K562 (cell line): ENCODE data around the gene ITGA11. TPM values are rescaled to one million over a fixed set of nuclear protein-coding genes. Genes with fewer than 3 reads are reported as not detected.

Source experiments
- ATAC-seq: fragments of 200-7000 bp; cut with Tn5 transposase; 3 replicates; pipeline ENCODE4 v1.9.1; 2020; ENCODE audit warnings: moderate library complexity
- BruUV-seq: library from RNA; stranded (reverse); fragments of 400-500 nt; replicated peaks from 2 replicates; lab custom pipeline; 2021; lab: Mats Ljungman, UMichigan
- CTCF ChIA-PET: fragments of 300-600 bp; formaldehyde crosslinking; extraction: SDS; loops from one replicate; lab custom pipeline; 2021; ENCODE audit warnings: low intra/inter-chr PET ratio; lab: Yijun Ruan, JAX
- POLR2A ChIA-PET: fragments of 300-600, 350-650 bp; sonication (Branson Sonifier 250); formaldehyde crosslinking; extraction: SDS; loops from one replicate; lab custom pipeline; 2021; ENCODE audit warnings: antibody characterized with exemption, inconsistent platforms; lab: Yijun Ruan, JAX
- DNase-seq, 4 experiments: peaks; one replicate each; pipeline versions ENCODE4 v3.0.0 to v3.0.0-alpha.2; 2011 to 2018; ENCODE audit warnings: low spot score in 3 of 4, mixed read lengths in 3 of 4; ENCODE audit errors: extremely low read depth in 1 of 4
- FAIRE-seq: peaks from 2 replicates; lab custom pipeline; 2011; peaks lifted over from hg19 to GRCh38; lab: Jason Lieb, UNC
- H2AFZ ChIP-seq: 2 replicates; pipeline ENCODE4 v1.6.0; 2011; ENCODE audit warnings: low read depth, low read length, control low read depth, inconsistent platforms
- H3K27ac ChIP-seq: fragments of 200-600 bp; 3 replicates; pipeline ENCODE4 v1.8.0; 2011; ENCODE audit warnings: low read depth, mild to moderate bottlenecking, control low read depth, inconsistent platforms, low read length, moderate library complexity, mixed read lengths; ENCODE audit errors: extremely low read depth
- H3K27me3 ChIP-seq, 2 experiments: fragments of 300-600 bp in 1 of 2; 2 replicates in 1 of 2; 3 replicates in 1 of 2; pipeline versions ENCODE4 v1.6.0 to v1.8.0; 2011; ENCODE audit warnings: inconsistent platforms in 2 of 2, low read length in 2 of 2, mild to moderate bottlenecking in 1 of 2, mixed read lengths in 1 of 2, moderate library complexity in 1 of 2; ENCODE audit not compliant: control insufficient read depth in 2 of 2, insufficient read depth in 2 of 2
- H3K36me3 ChIP-seq: fragments of 300-600 bp; 3 replicates; pipeline ENCODE4 v1.8.0; 2011; ENCODE audit warnings: mild to moderate bottlenecking, low read length, inconsistent platforms; ENCODE audit not compliant: control insufficient read depth, insufficient read depth
- H3K4me1 ChIP-seq, 2 experiments: fragments of 200-600 bp in 1 of 2; replicated peaks in 1 of 2; 2 replicates in 1 of 2; 3 replicates in 1 of 2; pipeline versions ENCODE4 v1.5.1 to v1.8.0; 2011; ENCODE audit warnings: inconsistent platforms in 2 of 2, low read length in 2 of 2, mild to moderate bottlenecking in 1 of 2, mixed read lengths in 1 of 2, moderate library complexity in 1 of 2; ENCODE audit not compliant: control insufficient read depth in 2 of 2, insufficient read depth in 2 of 2
- H3K4me2 ChIP-seq: 2 replicates; pipeline ENCODE4 v1.6.1; 2011; ENCODE audit warnings: low read length, control low read depth, inconsistent platforms, mixed read lengths; ENCODE audit not compliant: insufficient read depth
- H3K4me3 ChIP-seq: fragments of 200-600 bp; sonication (generic), shearing (Covaris generic); 2 replicates; pipeline ENCODE4 v1.5.1; 2016; ENCODE audit warnings: control low read depth, inconsistent platforms
- H3K79me2 ChIP-seq: fragments of 200-600 bp; 3 replicates; pipeline ENCODE4 v1.8.0; 2011; ENCODE audit warnings: low read length, inconsistent platforms; ENCODE audit not compliant: control insufficient read depth, insufficient read depth
- H3K9ac ChIP-seq, 2 experiments: 2 replicates each; pipeline versions ENCODE4 v1.6.0 to v1.6.1; 2011; ENCODE audit warnings: low read depth in 2 of 2, low read length in 2 of 2, control low read depth in 1 of 2, inconsistent platforms in 1 of 2, mild to moderate bottlenecking in 1 of 2, mixed read lengths in 1 of 2; ENCODE audit not compliant: insufficient read depth in 1 of 2
- H3K9me1 ChIP-seq: one replicate; pipeline ENCODE4 v1.6.0; 2011; ENCODE audit warnings: inconsistent platforms, mild to moderate bottlenecking, low read length, moderate library complexity; ENCODE audit not compliant: control insufficient read depth, insufficient read depth
- H3K9me3 ChIP-seq: replicated peaks from 2 replicates; pipeline ENCODE4 v1.5.1; 2011; ENCODE audit warnings: low read depth, low read length, inconsistent platforms; ENCODE audit not compliant: control insufficient read depth, insufficient read depth
- H4K20me1 ChIP-seq: replicated peaks from 2 replicates; pipeline ENCODE4 v1.6.1; 2011; ENCODE audit warnings: low read length, inconsistent platforms, mixed read lengths; ENCODE audit not compliant: control insufficient read depth, insufficient read depth
- ARID1B ChIP-seq: fragments of 450-650 bp; IDR thresholded peaks from 2 replicates; pipeline ENCODE4 v1.6.1; 2016; ENCODE audit warnings: antibody characterized with exemption, mild to moderate bottlenecking, inconsistent platforms
- BRD9 ChIP-seq: fragments of 450-650 bp; IDR thresholded peaks from 2 replicates; pipeline ENCODE4 v1.6.1; 2018; ENCODE audit warnings: low read depth; ENCODE audit not compliant: partially characterized antibody
- CBFB ChIP-seq: sonication (generic); formaldehyde crosslinking; IDR thresholded peaks from 2 replicates; pipeline ENCODE4 v1.4.0; 2020; ENCODE audit warnings: mild to moderate bottlenecking, missing genetic modification reagents
- CHAMP1 ChIP-seq: fragments of 450-650 bp; IDR thresholded peaks from 2 replicates; pipeline ENCODE4 v1.6.1; 2016; ENCODE audit warnings: mild to moderate bottlenecking
- EP400 ChIP-seq: fragments of 450-650 bp; IDR thresholded peaks from 2 replicates; pipeline ENCODE4 v1.6.1; 2017; ENCODE audit warnings: antibody characterized with exemption, mild to moderate bottlenecking, moderate library complexity
- HNRNPLL ChIP-seq: fragments of 200-400 bp; formaldehyde crosslinking; IDR thresholded peaks from 2 replicates; pipeline ENCODE4 v1.6.1; 2017; ENCODE audit warnings: low read length, low read depth, mild to moderate bottlenecking; ENCODE audit not compliant: poor library complexity, severe bottlenecking
- JUN ChIP-seq, 2 experiments: sonication (generic) in 1 of 2; formaldehyde crosslinking in 1 of 2; IDR thresholded peaks; 2 replicates each; pipeline versions ENCODE4 v1.6.1 to v1.8.0; 2012 to 2022; ENCODE audit warnings: borderline replicate concordance in 2 of 2, mild to moderate bottlenecking in 2 of 2, improper control_type of control experiment in 1 of 2, low read depth in 1 of 2, low read length in 1 of 2, missing genetic modification reagents in 1 of 2
- KDM4B ChIP-seq, 2 experiments: fragments of 450-650 bp in 1 of 2; sonication (generic) in 1 of 2; IDR thresholded peaks; 2 replicates each; pipeline ENCODE4 v1.6.1; 2016 to 2017; ENCODE audit warnings: borderline replicate concordance in 2 of 2, antibody characterized with exemption in 1 of 2, low read depth in 1 of 2, mild to moderate bottlenecking in 1 of 2
- KLF13 ChIP-seq: fragments of 450-650 bp; IDR thresholded peaks from 2 replicates; pipeline ENCODE4 v1.6.1; 2016; ENCODE audit warnings: missing genetic modification characterization, low read depth, mild to moderate bottlenecking, missing compliant biosample characterization, moderate library complexity, borderline replicate concordance
- NBN ChIP-seq: fragments of 450-650 bp; IDR thresholded peaks from 2 replicates; pipeline ENCODE4 v1.6.1; 2016; ENCODE audit warnings: low read depth, mild to moderate bottlenecking
- NCOA2 ChIP-seq, 2 experiments: fragments of 450-650 bp; IDR thresholded peaks; 2 replicates each; pipeline ENCODE4 v1.6.1; 2018; ENCODE audit warnings: mild to moderate bottlenecking in 2 of 2, moderate library complexity in 1 of 2; ENCODE audit not compliant: partially characterized antibody in 2 of 2
- NCOR1 ChIP-seq: fragments of 450-650 bp; IDR thresholded peaks from 2 replicates; pipeline ENCODE4 v1.6.1; 2016; ENCODE audit warnings: mild to moderate bottlenecking, moderate library complexity
- NRF1 ChIP-seq, 2 experiments: fragments of 450-650 bp; IDR thresholded peaks in 1 of 2; conservative IDR thresholded peaks in 1 of 2; 2 replicates each; pipeline ENCODE4 v1.6.1; 2014; ENCODE audit warnings: mild to moderate bottlenecking in 2 of 2
- RFX5 ChIP-seq: IDR thresholded peaks from 2 replicates; pipeline ENCODE4 v1.6.1; 2011; ENCODE audit warnings: low read depth, mild to moderate bottlenecking, improper control_type of control experiment, low read length
- TBP ChIP-seq: optimal IDR thresholded peaks from 2 replicates; pipeline ENCODE3; 2011; ENCODE audit warnings: low read depth, low read length, improper control_type of control experiment
- TEAD4 ChIP-seq, 2 experiments: sonication (generic) in 1 of 2; formaldehyde crosslinking in 1 of 2; IDR thresholded peaks; 2 replicates each; pipeline versions ENCODE4 v1.6.1 to v1.8.0; 2012 to 2022; ENCODE audit warnings: borderline replicate concordance in 1 of 2, inconsistent platforms in 1 of 2, low read length in 1 of 2, mild to moderate bottlenecking in 1 of 2, missing genetic modification reagents in 1 of 2
- ZNF12 ChIP-seq: sonication (generic); formaldehyde crosslinking; IDR thresholded peaks from 2 replicates; pipeline ENCODE4 v1.4.0; 2020; ENCODE audit warnings: mild to moderate bottlenecking, missing genetic modification reagents
- ZNF143 ChIP-seq: sonication (generic); formaldehyde crosslinking; IDR thresholded peaks from 2 replicates; pipeline ENCODE4 v1.9.0; 2022; ENCODE audit warnings: mild to moderate bottlenecking, missing genetic modification reagents
- ZNF589 ChIP-seq: fragments of 200-800 bp; sonication (Bioruptor generic); IDR thresholded peaks from 2 replicates; pipeline ENCODE4 v1.6.1; 2016; ENCODE audit warnings: low read depth, missing genetic modification characterization, missing compliant biosample characterization
- whole genome bisulfite sequencing: fragments of 100-300 bp; shearing (Covaris generic); methylation state at CpG from one replicate; pipeline ENCODE4 v1.1.6; 2016; ENCODE audit warnings: low coverage, mixed read lengths; ENCODE audit not compliant: insufficient coverage; ENCODE audit errors: missing lambda C conversion rate; 5-methylcytosine and 5-hydroxymethylcytosine counted together
- in situ Hi-C: fragments of 300-500 bp; cut with MboI; formaldehyde crosslinking; loops from 4 replicates; pipeline ENCODE4 v1.15.0; 2018; ENCODE audit warnings: inconsistent platforms, mixed read lengths
- intact Hi-C: fragments of 100-400 bp; cut with micrococcal nuclease; formaldehyde crosslinking; loops from 2 replicates; pipeline ENCODE4 v1.14.2; 2022
- polyA plus RNA-seq, 8 experiments: library from polyadenylated mRNA; depleted of rRNA in 4 of 8; stranded (reverse) in 5 of 8; unstranded in 3 of 8; fragments of >200 nt; fragmentation: Nextera tagmentation in 2 of 8; fragmentation: Illumina TruSeq in 1 of 8; extraction: Ambion mirVana in 2 of 8; extraction: Trizol in 1 of 8; gene quantifications; 2 replicates each; pipeline versions ENCODE4 v1.2.1 to v1.2.3, GENCODE V29; 2011 to 2014; ENCODE audit warnings: inconsistent platforms in 1 of 8, missing spikeins in 1 of 8
- total RNA-seq, 7 experiments: library from RNA; depleted of rRNA in 6 of 7; stranded (reverse); fragments of >200 nt in 6 of 7; fragmentation: Illumina TruSeq in 2 of 7; extraction: Trizol in 2 of 7; gene quantifications; 2 replicates each; pipeline versions ENCODE4 v1.2.1 to v1.2.3, GENCODE V29; 2011 to 2021; ENCODE audit warnings: low replicate concordance in 1 of 7

Gene ITGA11
- total and polyA plus RNA-seq, 9 of the 15 experiments (the other 6 are each of a cell fraction or from before 2014, with no cell fraction given), result 0.01 TPM; not detected in 8

- peak within 1 kb of the TSS; percentile 95 for H3K4me2 ChIP-seq
- peak within 1 kb of the TSS; percentile 69 for H3K4me3 ChIP-seq
- H3K79me2 ChIP-seq, result peaks cover 51% of the 10 kb centered on the region
- POLR2A ChIA-PET, result interaction anchor here (0.6 to 2.5 kb wide), 14 partner anchors 9 to 896 kb away, joined by 3 to 10 read pairs (median 3); no protein-coding TSS in a partner anchor
- ATAC-seq (peak; percentile 87), FAIRE-seq (peak; percentile 72), DNase-seq (peak; percentile 87 to 92 (median 89))
- intact Hi-C loops, result no loop called here
- peak within 1 kb of the TSS; percentile 84 for H3K27ac ChIP-seq
- no TSS peak for BruUV-seq
- under 1% methylated on average over 42 of the region's 85 CpGs for WGBS
- no peaks in the 10 kb centered on the region for H3K9me3 ChIP-seq
- H3K36me3 ChIP-seq, result peaks cover 12% of the 10 kb centered on the region; the same call in 2 of the 3 replicates
- peaks cover 11% of the 10 kb centered on the region; the same call in 1 of the 2 replicates for H4K20me1 ChIP-seq
- no peaks in the 10 kb centered on the region for H3K9me1 ChIP-seq
- CTCF ChIA-PET, result no interaction called here
- H3K4me1 ChIP-seq, result peaks cover 12 to 13% of the 10 kb centered on the region in 2 experiments; a peak in 4 of 5 replicates
- 0 out of 5 replicates have a peak, but pooled peaks cover 0 to 4% of the 10 kb centered on the region in 2 experiments for H3K27me3 ChIP-seq
- H2AFZ ChIP-seq, result peak within 1 kb of the TSS; percentile 100
- H3K9ac ChIP-seq, result peak within 1 kb of the TSS; percentile 87 to 93
- in situ Hi-C loops, result no loop called here
- TF ChIP-seq ZNF589 (CRISPR knock-in tag) (no peak), CBFB (CRISPR knock-in tag) (peak; percentile 47; the same call in 1 of the 2 replicates), BRD9 (no peak), NBN (peak; percentile 94; the same call in 1 of the 2 replicates), KDM4B (IDR thresholded peaks at IDR 0.05; ENCODE audit: borderline replicate concordance in 2 of 2, low read depth in 1 of 2) (no peak), ZNF143 (no peak), NCOR1 (peak; percentile 38; the same call in 1 of the 2 replicates), CHAMP1 (peak; percentile 77), TBP (peak; percentile 84), NCOA2 (IDR thresholded peaks at IDR 0.05; ENCODE audit: partially characterized antibody in 2 of 2) (no peak), HNRNPLL (peak; percentile 73), EP400 (peak; percentile 95), ARID1B (peak; percentile 55; the same call in 1 of the 2 replicates), JUN (IDR thresholded peaks at IDR 0.05; ENCODE audit: borderline replicate concordance, low read depth, low read length) (no peak; the same call in 1 of the 2 replicates), JUN (CRISPR knock-in tag; IDR thresholded peaks at IDR 0.05; ENCODE audit: borderline replicate concordance) (peak; percentile 32; the same call in 1 of the 2 replicates), KLF13 (peak; percentile 46), NRF1 (conservative IDR thresholded peaks at IDR 0.05 in 1 of 2, IDR thresholded peaks at IDR 0.05 in 1 of 2) (peak; percentile 78 to 82), TEAD4 (IDR thresholded peaks at IDR 0.05; ENCODE audit: low read length) (no peak), TEAD4 (CRISPR knock-in tag; IDR thresholded peaks at IDR 0.05; ENCODE audit: borderline replicate concordance) (0 out of 2 replicates have a peak, but pooled peaks have one; percentile 23), ZNF12 (peak; percentile 13; the same call in 1 of the 2 replicates), RFX5 (no peak)
Observed at GRCh38 chr15:68277603-68278344, 154.2 kb downstream of the ITGA11 start, which contains the start of gene FEM1B. TSS of gene FEM1B (plus strand) at chr15:68277745. CDS start at chr15:68278418, 673 bp downstream.
